GM12878 (cell line): ENCODE results near the gene SLC12A9. TPM values are rescaled to one million over a fixed set of nuclear protein-coding genes. Genes with fewer than 3 reads are reported as not detected.

Experiments
- ATAC-seq: fragments of 200-7000 bp; cut with Tn5 transposase; 3 replicates; pipeline ENCODE4 v1.9.1; 2020; ENCODE audit warnings: mild to moderate bottlenecking, moderate library complexity
- BruUV-seq: library from RNA; stranded (reverse); fragments of 400-500 nt; replicated peaks from 2 replicates; lab custom pipeline; 2021; lab: Mats Ljungman, UMichigan
- CTCF ChIA-PET: fragments of 300-600 bp; sonication (Branson Sonifier 250); formaldehyde crosslinking; extraction: SDS; loops from one replicate; lab custom pipeline; 2021; ENCODE audit warnings: inconsistent platforms; lab: Yijun Ruan, JAX
- POLR2A ChIA-PET: fragments of 350-600 bp; formaldehyde crosslinking; extraction: SDS; loops from one replicate; lab custom pipeline; 2021; ENCODE audit warnings: inconsistent platforms; lab: Charles Lee
- RAD21 ChIA-PET: fragments of 300-600 bp; sonication (Branson Sonifier 250); formaldehyde crosslinking; loops from one replicate; lab custom pipeline; 2023; ENCODE audit warnings: antibody characterized with exemption; ENCODE audit not compliant: unreplicated experiment; lab: Charles Lee
- SMC1A ChIA-PET: fragments of 300-600 bp; sonication (Branson Sonifier 250); formaldehyde crosslinking; loops from one replicate; lab custom pipeline; 2023; ENCODE audit not compliant: unreplicated experiment, uncharacterized antibody; lab: Charles Lee
- DNase-seq: peaks from one replicate; pipeline ENCODE4 v3.0.0-alpha.2; 2011; ENCODE audit warnings: low read depth, low spot score
- FAIRE-seq: peaks from 3 replicates; lab custom pipeline; 2011; peaks lifted over from hg19 to GRCh38; lab: Jason Lieb, UNC
- H2AFZ ChIP-seq: 2 replicates; pipeline ENCODE4 v1.6.0; 2011; ENCODE audit warnings: low read depth, low read length, control low read depth; ENCODE audit not compliant: control insufficient read depth
- H3K27ac ChIP-seq: 2 replicates; pipeline ENCODE4 v1.5.1; 2011; ENCODE audit warnings: control low read depth; ENCODE audit not compliant: control insufficient read depth, insufficient read depth
- H3K27me3 ChIP-seq, 2 experiments: replicated peaks in 1 of 2; 2 replicates each; pipeline versions ENCODE4 v1.6.0 to v1.6.1; 2011; ENCODE audit warnings: low read length in 1 of 2; ENCODE audit not compliant: control insufficient read depth in 2 of 2, insufficient read depth in 2 of 2
- H3K36me3 ChIP-seq, 2 experiments: 2 replicates each; pipeline ENCODE4 v1.5.1; 2011; ENCODE audit warnings: low read length in 1 of 2; ENCODE audit not compliant: control insufficient read depth in 2 of 2, insufficient read depth in 2 of 2
- H3K4me1 ChIP-seq: 2 replicates; pipeline ENCODE4 v1.6.1; 2011; ENCODE audit warnings: mild to moderate bottlenecking, low read length, moderate library complexity, mixed read lengths; ENCODE audit not compliant: control insufficient read depth, insufficient read depth
- H3K4me2 ChIP-seq: 2 replicates; pipeline ENCODE4 v1.6.0; 2011; ENCODE audit warnings: control low read depth; ENCODE audit not compliant: control insufficient read depth, insufficient read depth
- H3K4me3 ChIP-seq: fragments of 200-600 bp; sonication (generic); 2 replicates; pipeline ENCODE4 v1.5.1; 2016
- H3K79me2 ChIP-seq: 2 replicates; pipeline ENCODE4 v1.6.0; 2011; ENCODE audit warnings: low read length; ENCODE audit not compliant: control insufficient read depth, insufficient read depth
- H3K9ac ChIP-seq: 2 replicates; pipeline ENCODE4 v1.8.0; 2011; ENCODE audit warnings: low read length, control low read depth, mixed read lengths; ENCODE audit not compliant: control insufficient read depth, insufficient read depth
- H3K9me3 ChIP-seq: replicated peaks from 3 replicates; pipeline ENCODE4 v1.5.1; 2011; ENCODE audit warnings: mild to moderate bottlenecking, low read length; ENCODE audit not compliant: control insufficient read depth, insufficient read depth
- H4K20me1 ChIP-seq: 2 replicates; pipeline ENCODE4 v1.6.0; 2011; ENCODE audit not compliant: control insufficient read depth, insufficient read depth
- ATF7 ChIP-seq: fragments of 450-650 bp; IDR thresholded peaks from 2 replicates; pipeline ENCODE4 v1.6.1; 2016; ENCODE audit warnings: low read depth, mild to moderate bottlenecking
- BCLAF1 ChIP-seq: fragments of 450-650 bp; IDR thresholded peaks from 2 replicates; pipeline ENCODE4 v1.6.1; 2017; ENCODE audit warnings: antibody characterized with exemption, mild to moderate bottlenecking, moderate library complexity
- BRCA1 ChIP-seq: IDR thresholded peaks from 2 replicates; pipeline ENCODE4 v1.6.1; 2011; ENCODE audit warnings: low read depth, low read length, improper control_type of control experiment
- FOXK2 ChIP-seq: fragments of 450-650 bp; IDR thresholded peaks from 2 replicates; pipeline ENCODE4 v1.6.1; 2017; ENCODE audit warnings: mild to moderate bottlenecking, moderate library complexity
- NR2C1 ChIP-seq: fragments of 450-650 bp; IDR thresholded peaks from 2 replicates; pipeline ENCODE4 v1.6.1; 2017; ENCODE audit warnings: antibody characterized with exemption, mild to moderate bottlenecking, moderate library complexity
- PAX5 ChIP-seq: IDR thresholded peaks from 2 replicates; pipeline ENCODE4 v1.6.1; 2011; ENCODE audit warnings: low read depth, low read length, borderline replicate concordance
- PKNOX1 ChIP-seq: fragments of 450-650 bp; IDR thresholded peaks from 2 replicates; pipeline ENCODE4 v1.6.1; 2016; ENCODE audit warnings: mild to moderate bottlenecking
- SMARCA5 ChIP-seq: fragments of 450-650 bp; IDR thresholded peaks from 2 replicates; pipeline ENCODE4 v1.6.1; 2017; ENCODE audit warnings: mild to moderate bottlenecking
- SP1 ChIP-seq: IDR thresholded peaks from one replicate; pipeline ENCODE4 v1.6.1; 2011; ENCODE audit warnings: low read depth, low read length
- ZBTB40 ChIP-seq: fragments of 450-650 bp; IDR thresholded peaks from 2 replicates; pipeline ENCODE4 v1.6.1; 2016; ENCODE audit warnings: mild to moderate bottlenecking, moderate library complexity, borderline replicate concordance
- WGBS: methylation state at CpG from one replicate; pipeline ENCODE4 v1.1.6; 2016; ENCODE audit warnings: low lambda C conversion rate; ENCODE audit not compliant: insufficient replicate concordance, insufficient coverage; ENCODE audit errors: missing lambda C conversion rate; 5-methylcytosine and 5-hydroxymethylcytosine counted together
- in situ Hi-C: fragments of 300-500 bp; cut with MboI; formaldehyde crosslinking; loops from 9 replicates; pipeline ENCODE4 v1.14.3; 2018; ENCODE audit warnings: mixed read lengths
- intact Hi-C: fragments of 100-400 bp; cut with micrococcal nuclease; formaldehyde crosslinking; loops from one replicate; pipeline ENCODE4 v1.14.2; 2022; ENCODE audit not compliant: unreplicated experiment
- polyA plus RNA-seq, 11 experiments: library from polyadenylated mRNA; depleted of rRNA in 4 of 11; unstranded in 6 of 11; stranded (reverse) in 5 of 11; fragments of >200 nt; fragmentation: Nextera tagmentation in 4 of 11; fragmentation: Illumina TruSeq in 1 of 11; extraction: Ambion mirVana in 4 of 11; extraction: Trizol in 1 of 11; gene quantifications; 1 replicate in 1 of 11; 2 replicates in 10 of 11; pipeline versions ENCODE4 v1.2.1 to v1.2.3, GENCODE V29; 2011 to 2016; ENCODE audit warnings: inconsistent platforms in 2 of 11, missing spikeins in 2 of 11, low read depth in 1 of 11
- total RNA-seq, 4 experiments: library from RNA; depleted of rRNA in 3 of 4; stranded (reverse); fragments of >200 nt in 3 of 4; fragmentation: Illumina TruSeq in 1 of 4; extraction: Trizol in 1 of 4; gene quantifications; 2 replicates each; pipeline versions ENCODE4 v1.2.1 to v1.2.3, GENCODE V29; 2013 to 2021

Gene SLC12A9
- total and polyA plus RNA-seq, 10 of the 15 experiments (the other 5 are each of a cell fraction or from before 2014, with no cell fraction given): 0.24 to 18.5 (median 9.4) TPM

GRCh38 chr7:100824499-100825214 is 27.9 kb upstream of the SLC12A9 start:
- H3K27ac ChIP-seq: no peak overlapping the region
- no peaks in the 10 kb centered on the region for H3K36me3 ChIP-seq
- no peaks in the 10 kb centered on the region for H3K4me1 ChIP-seq
- 32% methylated on average over 15 of the region's 18 CpGs for WGBS
- H4K20me1 ChIP-seq: no peaks in the 10 kb centered on the region
- intact Hi-C loops (no loop called here), in situ Hi-C loops (no loop called here)
- FAIRE-seq (no peak), ATAC-seq (no peak), DNase-seq (no peak)
- H3K4me3 ChIP-seq: no peak overlapping the region
- no peak overlapping the region for H2AFZ ChIP-seq
- peaks cover 12 to 14% of the 10 kb centered on the region in 2 experiments; a peak in 3 of 4 replicates for H3K27me3 ChIP-seq
- no peak overlapping the region for H3K9ac ChIP-seq
- ChIA-PET SMC1A (interaction anchor here (1.1 kb wide), 1 partner anchor 25 kb away, joined by 3 read pairs; no protein-coding TSS in a partner anchor), CTCF (no interaction called here), POLR2A (no interaction called here), RAD21 (no interaction called here)
- H3K4me2 ChIP-seq: no peak overlapping the region
- no peak for TF ChIP-seq ATF7
- TF ChIP-seq PAX5: no peak
- TF ChIP-seq BRCA1: no peak
- no peak for TF ChIP-seq NR2C1
- no peak for TF ChIP-seq SP1
- TF ChIP-seq BCLAF1: no peak
- TF ChIP-seq SMARCA5: no peak
- no peak for TF ChIP-seq PKNOX1
- no peak for TF ChIP-seq ZBTB40
- TF ChIP-seq FOXK2: no peak
- no peaks in the 10 kb centered on the region for H3K79me2 ChIP-seq
- no TSS peak for BruUV-seq
- H3K9me3 ChIP-seq: no peaks in the 10 kb centered on the region
